Adrenal gland (tissue), 12 donors: ENCODE data around the gene SRBD1. TPM values are rescaled to one million over a fixed set of nuclear protein-coding genes. Genes with fewer than 3 reads are reported as not detected.

Source experiments
- DNase-seq, 7 donors: peaks; one replicate each; pipeline ENCODE4 v3.0.0-alpha.2; 2019 to 2020
- H3K27ac ChIP-seq, 5 donors: fragments of 200-600 bp; sonication (generic) in 4 of 5; 1 replicate in 3 of 5; 2 replicates in 2 of 5; pipeline versions ENCODE4 v1.5.1 to v1.8.0; 2016 to 2020; ENCODE audit warnings: mild to moderate bottlenecking in 1 of 5
- H3K27me3 ChIP-seq: fragments of 200-600 bp; 2 replicates; pipeline ENCODE4 v1.8.0; 2021
- H3K36me3 ChIP-seq, 2 donors: fragments of 200-600 bp; replicated peaks in 1 of 2; 1 replicate in 1 of 2; 2 replicates in 1 of 2; pipeline versions ENCODE4 v1.5.1 to v1.8.0; 2018 to 2022
- H3K4me1 ChIP-seq, 2 donors: fragments of 200-600 bp; replicated peaks in 1 of 2; 1 replicate in 1 of 2; 2 replicates in 1 of 2; pipeline versions ENCODE4 v1.5.1 to v1.8.0; 2018 to 2021
- H3K4me3 ChIP-seq, 4 donors: fragments of 200-600 bp; sonication (generic) in 3 of 4; one replicate each; pipeline ENCODE4 v1.5.1; 2016 to 2018
- H3K9me3 ChIP-seq, 3 donors: fragments of 200-600 bp; sonication (generic) in 1 of 3; replicated peaks in 1 of 3; 1 replicate in 2 of 3; 2 replicates in 1 of 3; pipeline versions ENCODE4 v1.5.1 to v1.8.0; 2016 to 2021
- POLR2A ChIP-seq, 2 donors: fragments of 450-650 bp; IDR thresholded peaks; one replicate each; pipeline ENCODE4 v1.6.1; 2017; ENCODE audit warnings: antibody characterized with exemption in 2 of 2, mild to moderate bottlenecking in 2 of 2, moderate library complexity in 1 of 2
- WGBS, 4 donors: extraction: QIAGEN DNeasy Blood & Tissue Kit in 2 of 4; methylation state at CpG; one replicate each; pipeline versions ENCODE4 v1.1.5 to v1.1.7; 2013 to 2017; 5-methylcytosine and 5-hydroxymethylcytosine counted together
- intact Hi-C, 2 donors: fragments of 100-400 bp; cut with DNase I; formaldehyde crosslinking; loops; one replicate each; pipeline versions ENCODE4 v1.14.1 to v1.15.0; 2022 to 2023
- polyA plus RNA-seq, 3 donors: library from polyadenylated mRNA; stranded (reverse); fragments of 200-250 nt in 2 of 3; fragments of 350-450 nt in 1 of 3; fragmentation: Illumina TruSeq in 1 of 3; extraction: RNeasy Lipid Tissue Mini Kit (QIAGEN cat#74804) in 1 of 3; gene quantifications; one replicate each; pipeline ENCODE4 v1.2.3, GENCODE V29; 2013 to 2014
- total RNA-seq, 9 donors: library from RNA; depleted of rRNA in 4 of 9; stranded (reverse); fragments of >200 nt in 4 of 9; fragments of 120-200 nt in 1 of 9; fragmentation: NEBNext Ultra II Directional in 1 of 9; extraction: Animal tissue kit (Norgen Biotek cat#: 25700) in 1 of 9; gene quantifications; one replicate each; pipeline versions ENCODE4 v1.1.0 to v1.2.4, GENCODE V29; 2013 to 2023
- TF ChIP-seq, protein P1 (sequence below), 6 experiments: fragments of 450-650 bp in 4 of 6; fragments of 200-600 bp in 2 of 6; sonication (generic) in 1 of 6; IDR thresholded peaks; 1 replicate in 5 of 6; 2 replicates in 1 of 6; pipeline versions ENCODE4 v1.5.1 to v1.8.0; 2016 to 2021; ENCODE audit warnings: antibody characterized with exemption in 6 of 6, mild to moderate bottlenecking in 2 of 6, moderate library complexity in 1 of 6
- donor health status: healthy with polysubstance abuse.
- donor health status: Bipolar disorder and iron deficiency.
- donor health status: DM: yes; HTN: yes; CAD: no.
- donor health status: DM: no; HTN: no; CAD: no.
- donor health status: DM: no; HTN: no; CAD: no.
- donor health status: DM: yes; HTN: yes; CAD: no.

The SRBD1 gene
- total and polyA plus RNA-seq, 12 donors = 2.7 to 21.6 (median 13.8) TPM

DNA sequence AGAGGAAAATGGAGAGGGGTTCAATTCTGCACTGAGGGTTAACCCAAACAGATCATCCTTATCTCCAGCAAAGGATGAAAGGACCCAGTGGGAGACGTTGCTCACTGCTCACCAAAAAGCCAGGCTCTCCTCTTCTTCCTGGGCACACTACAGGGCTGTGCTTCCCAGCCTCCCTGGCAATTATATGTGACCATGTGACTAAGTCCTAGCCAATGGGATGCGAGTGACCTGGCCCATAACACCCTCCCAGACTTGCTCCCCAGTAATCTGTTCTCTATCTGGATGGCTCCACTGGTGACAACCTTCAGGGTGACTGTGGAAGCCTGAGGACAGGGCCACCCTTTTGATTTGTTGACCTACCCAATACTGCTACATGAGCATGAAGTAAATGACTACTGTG lies 29.5 kb upstream of the SRBD1 start:
- TF ChIP-seq POLR2A (IDR thresholded peaks at IDR 0.05) = no peak
- TF ChIP-seq, protein P1, sequence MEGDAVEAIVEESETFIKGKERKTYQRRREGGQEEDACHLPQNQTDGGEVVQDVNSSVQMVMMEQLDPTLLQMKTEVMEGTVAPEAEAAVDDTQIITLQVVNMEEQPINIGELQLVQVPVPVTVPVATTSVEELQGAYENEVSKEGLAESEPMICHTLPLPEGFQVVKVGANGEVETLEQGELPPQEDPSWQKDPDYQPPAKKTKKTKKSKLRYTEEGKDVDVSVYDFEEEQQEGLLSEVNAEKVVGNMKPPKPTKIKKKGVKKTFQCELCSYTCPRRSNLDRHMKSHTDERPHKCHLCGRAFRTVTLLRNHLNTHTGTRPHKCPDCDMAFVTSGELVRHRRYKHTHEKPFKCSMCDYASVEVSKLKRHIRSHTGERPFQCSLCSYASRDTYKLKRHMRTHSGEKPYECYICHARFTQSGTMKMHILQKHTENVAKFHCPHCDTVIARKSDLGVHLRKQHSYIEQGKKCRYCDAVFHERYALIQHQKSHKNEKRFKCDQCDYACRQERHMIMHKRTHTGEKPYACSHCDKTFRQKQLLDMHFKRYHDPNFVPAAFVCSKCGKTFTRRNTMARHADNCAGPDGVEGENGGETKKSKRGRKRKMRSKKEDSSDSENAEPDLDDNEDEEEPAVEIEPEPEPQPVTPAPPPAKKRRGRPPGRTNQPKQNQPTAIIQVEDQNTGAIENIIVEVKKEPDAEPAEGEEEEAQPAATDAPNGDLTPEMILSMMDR (IDR thresholded peaks at IDR 0.05) = no peak
- intact Hi-C loops = loop anchor here in 1 of 2 donors (2.0 to 5.0 kb wide), 2 partner anchors 137 to 298 kb away; no protein-coding TSS in a partner anchor
- H3K27me3 ChIP-seq = no peaks in the 10 kb centered on the region
- DNase-seq = no peak
- no peak overlapping the region for H3K4me3 ChIP-seq
- peaks cover 0 to 13% of the 10 kb centered on the region in 2 donors for H3K4me1 ChIP-seq
- H3K36me3 ChIP-seq = no peaks in the 10 kb centered on the region
- WGBS, 4 donors = 70 to 86% (median 78%) methylated on average over 2 of the region's 2 CpGs
- H3K27ac ChIP-seq = no peak overlapping the region
- no peaks in the 10 kb centered on the region for H3K9me3 ChIP-seq

DNA sequence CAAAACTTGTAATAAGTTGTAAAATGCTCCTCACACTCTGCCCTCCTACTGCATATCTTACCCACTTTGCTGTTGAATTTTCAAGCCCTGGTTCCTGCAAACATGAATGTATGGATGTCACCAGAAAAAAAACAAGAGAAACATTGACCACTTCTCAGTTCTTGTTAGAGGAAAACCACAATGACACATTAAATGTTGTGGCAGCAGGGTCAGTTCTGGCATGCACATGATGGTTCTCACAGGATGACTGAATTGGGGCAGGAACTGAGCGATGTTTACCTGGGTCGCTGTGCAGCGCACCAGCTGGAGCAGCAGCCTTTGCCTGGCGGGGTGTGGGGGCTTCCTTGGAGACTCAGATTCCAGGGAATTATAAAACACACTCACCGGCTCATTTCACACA lies 26.4 kb upstream of the SRBD1 start:
- 68 to 86% (median 73%) methylated on average over 4 to 5 of the region's 5 CpGs for WGBS, 4 donors
- DNase-seq = no peak
- Histone ChIP-seq H3K9me3 (no peaks in the 10 kb centered on the region), H3K27me3 (no peaks in the 10 kb centered on the region), H3K36me3 (no peaks in the 10 kb centered on the region), H3K27ac (no peak overlapping the region), H3K4me1 (no peaks in the 10 kb centered on the region), H3K4me3 (no peak overlapping the region)
- intact Hi-C loops = no loop called here
- no peak for TF ChIP-seq POLR2A (IDR thresholded peaks at IDR 0.05)
- TF ChIP-seq, protein P1 (IDR thresholded peaks at IDR 0.05) = no peak

DNA sequence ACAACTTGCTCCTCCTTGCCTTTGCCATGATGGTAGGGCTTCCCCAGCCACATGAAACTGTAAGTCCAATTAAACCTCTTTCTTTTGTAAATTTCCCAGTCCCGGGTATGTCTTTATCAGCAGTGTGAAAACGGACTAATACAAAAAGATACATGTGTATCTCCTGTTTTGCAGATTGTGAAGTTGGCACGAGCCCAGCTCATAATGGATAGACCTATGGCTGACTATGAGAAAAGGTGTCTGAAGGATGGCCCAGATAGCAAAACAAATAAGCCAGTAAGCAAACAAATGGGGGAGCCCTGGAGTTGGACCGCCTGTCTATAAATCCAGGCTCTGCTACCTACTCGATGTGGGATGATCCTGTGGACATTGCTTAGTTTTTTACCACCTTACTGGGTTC lies 24.9 kb upstream of the SRBD1 start:
- intact Hi-C loops = no loop called here

DNA sequence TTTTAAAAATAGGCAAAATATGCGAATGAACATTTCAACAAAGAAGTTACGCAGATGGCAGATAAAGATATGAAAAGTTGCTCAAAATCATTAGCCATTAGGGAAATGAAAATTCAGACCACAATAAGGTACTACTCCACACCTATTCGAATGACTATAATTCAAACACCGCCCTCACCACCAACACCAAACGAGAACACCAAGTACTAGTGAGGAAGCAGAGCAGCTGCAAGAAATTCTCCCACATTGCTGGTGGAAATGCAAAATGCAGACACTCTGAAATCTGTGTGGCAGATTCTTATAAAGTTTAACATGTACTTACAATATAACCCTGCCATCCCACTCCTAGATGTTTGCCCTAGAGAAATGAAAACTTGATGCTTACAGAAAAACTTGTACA lies 23.2 kb upstream of the SRBD1 start:
- WGBS, 4 donors = 90 to 91% (median 90%) methylated on average over 5 of the region's 5 CpGs

More for the DNA sequence above, 24.9 kb upstream of the SRBD1 start:
- Histone ChIP-seq H3K4me3 (no peak overlapping the region), H3K27ac (no peak overlapping the region), H3K4me1 (no peaks in the 10 kb centered on the region), H3K9me3 (no peaks in the 10 kb centered on the region), H3K36me3 (no peaks in the 10 kb centered on the region), H3K27me3 (no peaks in the 10 kb centered on the region)
- no peak for DNase-seq
- TF ChIP-seq POLR2A (IDR thresholded peaks at IDR 0.05) = no peak
- TF ChIP-seq, protein P1 (IDR thresholded peaks at IDR 0.05) = no peak
- WGBS, 4 donors = 86 to 90% (median 89%) methylated on average over 5 of the region's 5 CpGs

More for the DNA sequence above, 23.2 kb upstream of the SRBD1 start:
- H3K27me3 ChIP-seq = no peaks in the 10 kb centered on the region
- H3K36me3 ChIP-seq = no peaks in the 10 kb centered on the region
- H3K4me3 ChIP-seq = no peak overlapping the region
- intact Hi-C loops = no loop called here
- no peaks in the 10 kb centered on the region for H3K4me1 ChIP-seq
- no peak overlapping the region for H3K27ac ChIP-seq
- TF ChIP-seq, protein P1 (IDR thresholded peaks at IDR 0.05) = no peak
- TF ChIP-seq POLR2A (IDR thresholded peaks at IDR 0.05) = no peak
- DNase-seq = no peak
- no peaks in the 10 kb centered on the region for H3K9me3 ChIP-seq
